Heart right ventricle (tissue), 16 donors: ENCODE results near the gene SND1. TPM values are rescaled to one million over a fixed set of nuclear protein-coding genes. Genes with fewer than 3 reads are reported as not detected.
A peak's percentile ranks its signal among the peaks of the same experiment; 100 is the strongest.

Source experiments
- ATAC-seq, 8 donors: fragments of 200-7000 bp; cut with Tn5 transposase; one replicate each; pipeline ENCODE4 v1.9.1; 2020; ENCODE audit warnings: mild to moderate bottlenecking in 8 of 8, moderate library complexity in 8 of 8, moderate number of reproducible peaks in 1 of 8
- DNase-seq, 2 donors: peaks; one replicate each; pipeline ENCODE4 v3.0.0-alpha.2; 2020
- H3K27ac ChIP-seq, 10 donors: fragments of 200-600 bp; sonication (generic) in 2 of 10; one replicate each; pipeline versions ENCODE4 v1.5.0 to v1.8.0; 2020 to 2022; ENCODE audit warnings: mild to moderate bottlenecking in 3 of 10
- H3K27me3 ChIP-seq, 7 donors: fragments of 200-600 bp; one replicate each; pipeline ENCODE4 v1.8.0; 2021 to 2022; ENCODE audit warnings: mild to moderate bottlenecking in 2 of 7
- H3K36me3 ChIP-seq, 9 donors: fragments of 200-600 bp; sonication (generic) in 1 of 9; one replicate each; pipeline versions ENCODE4 v1.5.0 to v1.8.0; 2020 to 2022; ENCODE audit warnings: mild to moderate bottlenecking in 2 of 9
- H3K4me1 ChIP-seq, 9 donors: fragments of 200-600 bp; sonication (generic) in 1 of 9; one replicate each; pipeline versions ENCODE4 v1.5.0 to v1.8.0; 2020 to 2022; ENCODE audit warnings: mild to moderate bottlenecking in 4 of 9
- H3K4me3 ChIP-seq, 10 donors: fragments of 200-600 bp; sonication (generic) in 2 of 10; one replicate each; pipeline versions ENCODE4 v1.5.0 to v1.8.0; 2020 to 2022; ENCODE audit warnings: mild to moderate bottlenecking in 7 of 10, moderate library complexity in 2 of 10
- H3K9me3 ChIP-seq, 11 donors: fragments of 200-600 bp in 10 of 11; sonication (generic) in 2 of 11; one replicate each; pipeline versions ENCODE4 v1.5.0 to v1.8.0; 2013 to 2022; ENCODE audit warnings: mild to moderate bottlenecking in 2 of 11, control low read depth in 1 of 11, moderate library complexity in 1 of 11
- CTCF ChIP-seq, 9 donors: fragments of 200-600 bp; sonication (generic) in 2 of 9; IDR thresholded peaks; one replicate each; pipeline versions ENCODE4 v1.5.0 to v1.8.0; 2021 to 2022; ENCODE audit warnings: antibody characterized with exemption in 9 of 9, mild to moderate bottlenecking in 5 of 9, moderate library complexity in 1 of 9
- WGBS, 2 donors: extraction: QIAGEN DNeasy Blood & Tissue Kit; methylation state at CpG; one replicate each; pipeline ENCODE4 v1.1.7; 2013; ENCODE audit warnings: inconsistent platforms in 1 of 2; 5-methylcytosine and 5-hydroxymethylcytosine counted together
- intact Hi-C, 10 donors: fragments of 100-400 bp; cut with DNase I; formaldehyde crosslinking; loops; one replicate each; pipeline versions ENCODE4 v1.11.1 to v1.14.2; 2022
- polyA plus RNA-seq, 2 donors: library from polyadenylated mRNA; stranded (reverse); fragments of 200-250 nt; gene quantifications; one replicate each; pipeline ENCODE4 v1.2.3, GENCODE V29; 2013
- total RNA-seq, 10 donors: library from RNA; stranded (reverse); fragmentation: NEBNext Ultra II Directional in 3 of 10; extraction: Animal tissue kit (Norgen Biotek cat#: 25700) in 3 of 10; gene quantifications; one replicate each; pipeline versions ENCODE4 v1.2.1 to v1.2.4, GENCODE V29; 2021 to 2023
- donor health status: Arrhythmogenic right ventricular cardiomyopathy.
- donor health status: ischemic (EF 13 %, LVEDD 7.1; RV severe dilation, severe dysfunction).
- donor health status: healthy with polysubstance abuse.
- donor health status: DM: no; HTN: yes; CAD: no.
- donor health status: DM: no; HTN: no; CAD: no.
- donor health status: ischemic (EF 25% LVEDD 6.9; RV normal size, moderate dysfunction).
- donor health status: ischemic (EF 25% LVEDD 5.7; RV mildly dilated, moderate dysfunction).
- donor health status: healthy.
- donor health status: DM: yes; HTN: yes; CAD: no.
- donor health status: Ischemic cardiomyopathy.
- donor health status: ischemic (EF 35%, LVEDD 5.7; RV mildly dilated, moderate dysfunction).
- donor health status: nonischemic (EF 11% LVEDD 7.7; RV severe dilation, severe dysfunction).
- donor health status: DM: yes; HTN: yes; CAD: no.
- donor health status: PGD.
- donor health status: ischemic (EF 29% LVEDD 5.4; RV normal size, mild dysfunction).
- donor health status: nonischemic (EF 23%, LVEDD 6.1; RV moderate dilation, normal function).

Gene SND1
- total and polyA plus RNA-seq, 12 donors, result 39.9 to 107 (median 80.8) TPM

GRCh38 chr7:128008744-128009143 is 356.8 kb downstream of the SND1 start:
- H3K36me3 ChIP-seq, result peaks cover 0 to 30% (median 0%) of the 10 kb centered on the region in 9 donors
- H3K4me3 ChIP-seq, result no peak overlapping the region
- DNase-seq (no peak), ATAC-seq (peak in 2 of 8 donors; percentile 48 to 49)
- H3K9me3 ChIP-seq, result no peaks in the 10 kb centered on the region
- TF ChIP-seq CTCF (IDR thresholded peaks at IDR 0.05), result no peak
- no peak overlapping the region for H3K27ac ChIP-seq
- no peaks in the 10 kb centered on the region for H3K27me3 ChIP-seq
- intact Hi-C loops, result no loop called here
- 93 to 97% methylated on average over 2 of the region's 2 CpGs for WGBS, 2 donors
- H3K4me1 ChIP-seq, result peaks cover 5 to 58% (median 27%) of the 10 kb centered on the region in 9 donors

- Histone ChIP-seq H3K27ac (peak overlapping the region in 5 of 10 donors; percentile 5 to 70 (median 24)), H3K4me3 (no peak overlapping the region), H3K4me1 (peaks cover 5 to 49% (median 25%) of the 10 kb centered on the region in 9 donors), H3K27me3 (no peaks in the 10 kb centered on the region), H3K9me3 (no peaks in the 10 kb centered on the region), H3K36me3 (peaks cover 0 to 34% (median 0%) of the 10 kb centered on the region in 9 donors)
- WGBS, 2 donors, result 68 to 74% methylated on average over 7 of the region's 7 CpGs
- peak in 4 of 8 donors; percentile 52 to 65 (median 56) for ATAC-seq
- peak in 1 of 9 donors; percentile 19 for TF ChIP-seq CTCF (IDR thresholded peaks at IDR 0.05)
- DNase-seq, result no peak
- intact Hi-C loops, result no loop called here
These were observed 358.6 kb downstream of the SND1 start for GRCh38 chr7:128010391-128011127.

- intact Hi-C loops, result no loop called here
- Histone ChIP-seq H3K36me3 (peaks cover 0 to 34% (median 0%) of the 10 kb centered on the region in 9 donors), H3K4me1 (peaks cover 5 to 49% (median 25%) of the 10 kb centered on the region in 9 donors), H3K27me3 (no peaks in the 10 kb centered on the region), H3K4me3 (no peak overlapping the region), H3K9me3 (no peaks in the 10 kb centered on the region), H3K27ac (peak overlapping the region in 7 of 10 donors; percentile 5 to 70 (median 17))
- no peak for TF ChIP-seq CTCF (IDR thresholded peaks at IDR 0.05)
- 40 to 51% methylated on average over 2 of the region's 2 CpGs for WGBS, 2 donors
- DNase-seq, result no peak
- peak; percentile 17 to 90 (median 64) for ATAC-seq
These were observed 359.2 kb downstream of the SND1 start for GRCh38 chr7:128011131-128011661.

GRCh38 chr7:128014811-128015210 is 362.8 kb downstream of the SND1 start:
- intact Hi-C loops, result no loop called here
- no peak overlapping the region for H3K4me3 ChIP-seq
- H3K27me3 ChIP-seq, result no peaks in the 10 kb centered on the region
- 89 to 95% methylated on average over 4 of the region's 4 CpGs for WGBS, 2 donors
- H3K4me1 ChIP-seq, result peaks cover 5 to 24% (median 16%) of the 10 kb centered on the region in 9 donors
- ATAC-seq, result no peak
- no peak for TF ChIP-seq CTCF (IDR thresholded peaks at IDR 0.05)
- DNase-seq, result no peak
- H3K27ac ChIP-seq, result no peak overlapping the region
- H3K36me3 ChIP-seq, result peaks cover 0 to 49% (median 0%) of the 10 kb centered on the region in 9 donors
- no peaks in the 10 kb centered on the region for H3K9me3 ChIP-seq
